GM18873 (cell line): ENCODE measurements around the gene BFSP1.

ENCODE experiments used
- ATAC-seq: cut with Tn5 transposase; IDR thresholded peaks from one replicate; pipeline ENCODE4 v1.9.1; 2021; ENCODE audit warnings: mild to moderate bottlenecking, moderate library complexity, moderate number of reproducible peaks; ENCODE audit not compliant: unreplicated experiment, low FRiP score

BFSP1 gene

GRCh38 chr20:17530716-17531664 is at the start of gene BFSP1:
Gene BFSP1, minus strand, starts transcription at chr20:17531379. Its CDS starts 50 bp downstream, at chr20:17531329.
- no peak for ATAC-seq

GRCh38 chr20:17580895-17581294 is 49.7 kb upstream of the BFSP1 start:
- no peak for ATAC-seq

- ATAC-seq: no peak
Observed at GRCh38 chr20:17579369-17580039, 48.3 kb upstream of the BFSP1 start.

GRCh38 chr20:17576215-17576614 is 45.0 kb upstream of the BFSP1 start:
- ATAC-seq: no peak

- no peak for ATAC-seq
Observed at GRCh38 chr20:17573463-17573862, 42.3 kb upstream of the BFSP1 start.

- ATAC-seq: no peak
Observed at GRCh38 chr20:17572034-17572638, 41.0 kb upstream of the BFSP1 start.

- no peak for ATAC-seq
Observed at GRCh38 chr20:17571153-17571527, 40.0 kb upstream of the BFSP1 start.

- ATAC-seq: peak; percentile 16
Observed at GRCh38 chr20:17570347-17571152, 39.4 kb upstream of the BFSP1 start.

- ATAC-seq: peak; percentile 74
Observed at GRCh38 chr20:17569616-17570346, 38.6 kb upstream of the BFSP1 start, which contains the start of gene DSTN. Gene DSTN, plus strand, starts transcription at chr20:17570075. Its CDS starts 134 bp downstream, at chr20:17570209.

GRCh38 chr20:17568972-17569521 is 37.9 kb upstream of the BFSP1 start:
- no peak for ATAC-seq

- no peak for ATAC-seq
Observed at GRCh38 chr20:17568045-17568788, 37.0 kb upstream of the BFSP1 start.

- no peak for ATAC-seq
Observed at GRCh38 chr20:17566345-17566744, 35.2 kb upstream of the BFSP1 start.

GRCh38 chr20:17565169-17565845 is 34.1 kb upstream of the BFSP1 start:
- ATAC-seq: no peak

- ATAC-seq: no peak
Observed at GRCh38 chr20:17562804-17563305, 31.7 kb upstream of the BFSP1 start.

- ATAC-seq: no peak
Observed at GRCh38 chr20:17560344-17561074, 29.3 kb upstream of the BFSP1 start.

- no peak for ATAC-seq
Observed at GRCh38 chr20:17559338-17559737, 28.2 kb upstream of the BFSP1 start.

GRCh38 chr20:17558941-17559304 is 27.7 kb upstream of the BFSP1 start:
- ATAC-seq: no peak
